Stimulated activated CD4-positive, alpha-beta T cell treated with anti-CD3 and anti-CD28 coated beads, Interleukin-4, amount 100 ng/mL, for 1 hour (primary cell): ENCODE measurements around the gene SRMS.
"Not testable (repeated sequence)": the region's sequence is repeated elsewhere in the genome, so short reads cannot be mapped to it uniquely, and the experiment has no call there.

Experiments
- DNase-seq: peaks from one replicate; pipeline ENCODE4 v3.0.0-alpha.2; 2020

Gene SRMS

DNA sequence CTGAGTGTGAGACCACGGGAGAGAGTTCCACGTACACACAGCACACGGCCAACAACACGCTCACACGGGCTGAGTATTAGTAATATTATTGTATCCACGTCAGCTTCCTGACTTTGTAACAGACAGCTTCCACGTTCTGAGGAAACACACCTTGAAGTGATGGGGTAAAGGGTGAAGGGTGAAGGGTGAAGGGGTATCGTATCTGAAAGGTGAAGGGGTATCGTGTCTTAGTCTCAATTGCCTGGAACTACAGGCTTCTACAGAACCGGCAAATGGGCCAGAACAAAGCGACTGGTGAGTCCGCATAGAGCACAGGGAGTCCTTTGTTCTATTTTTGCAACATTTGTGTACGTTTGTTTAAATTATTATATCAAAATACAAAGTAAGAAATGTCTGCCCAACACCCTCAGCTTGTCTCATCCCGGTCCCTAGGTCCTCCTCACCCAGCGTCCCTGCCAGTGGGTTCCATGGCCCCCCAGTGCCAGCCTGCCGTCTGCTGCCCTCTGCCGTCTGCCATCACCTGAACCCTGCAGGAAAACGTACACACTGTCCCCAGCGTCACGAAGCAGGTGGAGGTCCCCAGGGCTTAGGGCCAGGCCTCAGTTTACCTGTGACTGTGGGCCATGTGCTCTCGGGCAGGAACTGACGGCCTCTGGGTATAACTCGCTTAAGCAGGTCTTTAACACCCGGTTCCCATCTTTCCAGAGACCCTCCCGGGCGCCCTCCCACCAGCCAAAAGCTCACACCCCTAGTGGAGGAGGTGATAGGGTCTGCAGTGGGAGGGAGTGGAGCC is 30.9 kb upstream of the SRMS start:
- no peak for DNase-seq

GRCh38 chr20:63577317-63577894 is 29.9 kb upstream of the SRMS start:
- no peak for DNase-seq

- DNase-seq: no peak
These were observed 28.8 kb upstream of the SRMS start for GRCh38 chr20:63576311-63576710.

DNA sequence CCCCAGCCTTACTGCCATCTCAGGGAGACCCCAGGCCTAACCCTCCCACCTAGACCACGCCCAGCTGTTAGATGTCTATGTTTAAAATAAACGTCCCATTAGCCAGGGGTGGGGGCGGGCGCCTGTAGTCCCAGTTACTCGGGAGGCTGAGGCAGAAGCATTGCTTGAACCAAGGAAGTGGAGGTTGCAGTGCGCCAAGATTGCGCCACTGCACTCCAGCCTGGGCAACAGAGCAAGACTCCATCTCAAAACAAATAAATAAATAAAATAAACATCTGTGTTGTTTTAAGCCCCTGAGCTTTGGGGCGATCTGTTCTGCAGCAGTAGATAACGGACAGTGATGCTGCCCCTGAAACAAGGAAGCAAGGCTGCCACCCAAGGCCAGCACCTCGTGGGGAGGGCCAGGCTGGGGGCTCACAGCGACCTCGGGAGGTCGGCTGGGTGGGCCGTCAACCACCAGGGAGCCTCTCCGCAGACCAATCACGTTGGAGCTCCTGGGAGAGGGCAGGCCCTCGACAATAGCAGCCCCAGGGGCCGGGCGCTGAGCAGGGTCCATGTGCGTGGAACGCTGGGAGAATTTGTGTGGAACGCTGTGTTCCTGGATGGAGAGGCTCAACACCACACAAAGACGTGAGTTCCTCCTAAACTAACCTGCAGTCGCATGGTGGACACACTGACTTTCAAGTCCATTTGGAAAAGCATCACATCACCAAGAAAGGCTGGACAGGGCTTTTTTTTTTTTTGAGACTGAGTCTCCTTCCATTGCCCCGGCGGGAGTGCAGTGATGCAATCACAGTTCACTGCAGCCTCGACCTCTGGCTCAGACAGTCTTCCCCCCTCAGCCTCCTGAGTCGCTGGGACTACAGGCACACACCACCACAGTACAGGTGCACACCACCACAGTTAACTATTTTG is 27.5 kb upstream of the SRMS start:
- no peak for DNase-seq

GRCh38 chr20:63574156-63574828 is 26.7 kb upstream of the SRMS start, which contains the start of gene HELZ2:
HELZ2 (minus strand) TSS chr20:63574239; CDS start chr20:63572385, 1,854 bp downstream.
- peak; percentile 54 for DNase-seq

GRCh38 chr20:63573647-63574131 is 26.1 kb upstream of the SRMS start:
- no peak for DNase-seq

DNA sequence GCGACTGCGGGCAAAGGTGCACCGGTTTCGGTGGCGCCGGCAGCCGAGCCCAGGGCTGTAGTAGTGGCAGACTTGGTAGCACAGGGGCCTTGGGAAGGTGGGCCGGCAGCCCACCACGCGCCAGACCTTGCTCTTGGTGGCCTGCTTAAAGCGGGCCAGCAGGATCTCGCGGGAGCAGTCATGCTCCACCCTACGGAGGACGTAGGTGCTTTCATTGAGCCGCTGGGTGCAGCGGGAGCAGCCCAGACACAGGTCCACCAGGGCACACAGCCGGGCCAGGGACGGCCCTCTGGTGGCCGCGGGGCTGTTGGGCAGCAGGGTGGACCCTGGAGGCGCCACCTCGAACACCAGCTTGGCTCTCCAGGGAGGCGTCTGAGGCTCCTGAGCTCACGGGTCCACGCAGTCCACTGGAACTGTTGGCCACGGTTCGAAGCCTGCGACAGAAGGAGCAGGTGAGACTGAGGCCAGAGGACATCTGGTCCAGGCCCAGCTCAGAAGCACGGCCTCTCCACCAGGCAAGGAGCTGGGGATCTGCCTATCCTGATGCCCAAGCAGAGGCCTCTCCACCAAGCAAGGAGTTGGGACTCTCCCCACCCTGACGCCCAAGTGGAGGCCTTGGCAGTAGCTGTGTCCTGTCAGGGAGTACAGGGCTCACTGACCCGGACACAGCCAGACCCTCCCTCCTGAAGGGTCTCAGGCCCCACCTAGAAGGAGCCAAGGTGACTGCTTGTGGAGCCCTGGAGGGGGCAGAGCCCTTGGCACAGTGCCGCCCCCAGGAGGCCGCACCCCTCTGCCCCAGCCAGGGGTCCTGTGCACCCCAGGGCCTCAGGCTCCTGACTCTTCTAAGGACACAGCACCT is 25.5 kb upstream of the SRMS start:
- no peak for DNase-seq

GRCh38 chr20:63572071-63572787 is 24.7 kb upstream of the SRMS start:
- DNase-seq: no peak

- DNase-seq: not testable (repeated sequence)
These were observed 23.5 kb upstream of the SRMS start for GRCh38 chr20:63571087-63571478.

DNA sequence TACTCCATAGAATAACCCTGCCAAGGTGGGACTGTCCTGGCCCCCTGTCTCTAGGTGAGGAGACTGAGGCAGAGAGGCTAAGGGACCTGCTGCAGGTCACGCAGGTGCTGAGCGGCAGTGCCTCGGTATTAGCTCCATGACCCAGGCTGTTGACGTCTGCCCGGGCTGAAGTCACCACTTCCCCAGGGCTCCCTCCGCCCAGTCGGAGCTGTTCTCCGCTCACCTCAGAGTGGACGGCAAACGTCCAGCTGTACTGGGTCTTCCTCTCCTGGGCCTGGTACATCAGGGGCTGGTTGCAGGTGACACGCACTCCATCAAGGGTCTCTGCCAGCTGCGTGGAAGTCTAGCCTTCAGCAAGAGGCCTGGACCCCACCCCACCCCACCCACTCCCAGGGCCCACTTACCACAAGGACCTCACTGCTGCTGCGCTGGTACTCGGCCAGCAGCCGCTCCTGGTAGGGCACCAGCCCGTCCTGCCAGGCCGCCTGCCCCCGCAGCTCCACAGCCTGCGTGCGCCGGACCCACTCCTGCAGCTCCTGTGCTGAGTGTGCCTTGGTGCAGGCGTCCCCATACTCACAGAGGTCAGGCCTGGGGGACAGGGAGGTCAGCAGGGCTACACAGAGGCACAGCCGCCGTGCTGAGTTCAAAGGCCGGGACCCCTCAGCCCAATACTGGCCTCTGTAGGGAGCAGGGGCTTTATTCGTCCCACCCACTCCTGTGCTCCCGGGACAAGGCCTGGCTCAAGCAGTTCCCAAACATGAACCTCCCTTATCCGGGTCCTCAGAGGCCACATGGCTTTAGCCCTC is 22.9 kb upstream of the SRMS start:
- DNase-seq: no peak

GRCh38 chr20:63568986-63569949 is 21.7 kb upstream of the SRMS start:
- DNase-seq: no peak

DNA sequence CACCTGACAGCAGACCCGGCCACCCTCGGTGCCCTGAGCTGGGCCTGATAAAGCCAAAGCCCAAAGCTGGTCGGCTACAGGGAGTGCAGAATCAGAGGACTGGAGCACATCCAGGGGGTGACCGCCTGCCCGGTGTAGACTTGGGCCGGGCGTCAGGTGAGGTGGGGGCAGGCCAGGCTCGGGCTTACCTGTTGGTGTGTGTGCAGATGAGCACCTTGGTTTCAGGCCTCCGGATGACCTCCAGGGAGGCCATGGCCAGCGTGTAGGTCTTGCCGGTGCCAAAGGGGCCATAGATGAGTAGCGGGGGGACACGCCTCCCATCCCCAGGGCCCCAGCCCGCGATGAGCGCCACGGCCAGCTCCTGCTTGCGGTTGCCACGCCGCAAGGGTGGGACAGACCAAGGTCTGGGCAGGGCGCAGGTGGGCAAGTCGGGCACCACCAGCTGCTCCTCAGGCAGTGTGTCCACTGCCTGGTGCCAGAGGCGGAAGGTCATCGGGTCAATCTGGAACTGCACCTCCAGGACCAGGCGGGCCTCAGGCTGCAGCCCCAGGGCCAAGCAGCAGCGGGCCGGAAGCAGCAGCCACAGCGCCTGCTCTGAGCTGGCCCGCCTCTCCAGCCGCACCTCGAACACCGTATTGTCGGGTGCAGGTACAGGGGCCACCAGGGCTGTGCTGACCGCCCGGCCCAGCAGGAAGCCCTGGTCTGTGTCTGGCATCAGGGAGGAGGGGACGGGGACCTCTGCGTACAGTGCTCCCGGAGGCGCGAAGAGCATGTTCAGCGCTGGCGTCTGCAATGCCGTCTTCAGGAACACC is 20.8 kb upstream of the SRMS start:
- DNase-seq: no peak

- DNase-seq: peak; percentile 39
These were observed 20.0 kb upstream of the SRMS start for GRCh38 chr20:63567386-63568169.

DNA sequence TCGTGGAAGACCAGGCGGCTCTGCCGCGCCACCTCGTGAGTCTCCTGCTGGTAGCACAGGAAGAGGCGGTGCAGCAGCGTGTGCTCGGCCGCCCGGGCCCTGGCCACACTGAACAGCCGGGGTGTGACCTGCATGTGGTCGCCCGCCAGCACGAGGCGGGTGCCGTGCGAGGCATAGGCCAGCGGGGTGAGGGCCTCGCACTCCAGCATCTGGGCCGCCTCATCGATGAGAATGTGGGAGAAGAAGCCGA is 19.5 kb upstream of the SRMS start:
- no peak for DNase-seq

DNA sequence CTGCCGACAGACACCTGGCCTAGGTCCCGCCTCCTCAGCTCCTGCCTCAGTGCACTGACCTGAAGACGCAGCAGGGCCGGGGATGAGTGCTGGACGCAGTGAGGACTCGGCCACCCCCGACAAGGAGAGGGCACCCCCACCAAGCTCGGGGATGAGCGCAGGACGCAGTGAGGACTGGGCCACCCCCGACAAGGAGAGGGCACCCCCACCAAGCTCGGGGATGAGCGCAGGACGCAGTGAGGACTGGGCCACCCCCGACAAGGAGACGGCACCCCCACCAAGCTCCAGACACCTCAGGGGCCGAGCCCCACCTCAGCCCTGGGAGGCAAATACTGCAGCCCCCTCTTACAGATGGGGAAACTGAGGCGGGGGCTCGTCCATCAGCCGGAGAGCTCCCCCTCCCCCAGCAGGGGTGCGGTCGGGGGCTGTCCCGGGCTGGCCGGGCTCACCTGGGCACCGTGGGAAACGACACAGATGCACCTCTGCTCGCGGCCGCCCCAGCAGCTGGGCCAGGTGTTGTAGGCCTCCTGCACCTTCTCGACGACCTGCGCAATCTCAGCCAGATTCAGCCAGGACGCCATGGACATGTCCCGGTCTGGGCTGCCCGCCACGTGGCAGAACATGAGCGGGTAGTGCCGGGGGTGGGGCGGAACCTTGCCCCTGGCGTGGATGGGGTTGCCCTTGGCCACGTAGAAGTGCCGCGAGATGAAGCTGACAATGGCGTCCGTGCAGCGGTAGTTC is 19.0 kb upstream of the SRMS start:
- no peak for DNase-seq

GRCh38 chr20:63565699-63566335 is 18.3 kb upstream of the SRMS start:
- DNase-seq: no peak
